K562 (cell line): ENCODE data around the gene C15orf61. TPM values are rescaled to one million over a fixed set of nuclear protein-coding genes. Genes with fewer than 3 reads are reported as not detected.
A peak's percentile ranks its signal among the peaks of the same experiment; 100 is the strongest.

ENCODE experiments used
- CHD1 ChIP-seq: fragments of 200-600 bp; sonication (generic); IDR thresholded peaks from one replicate; pipeline ENCODE4 v1.6.1; 2012; ENCODE audit warnings: mild to moderate bottlenecking, moderate library complexity, low read length, inconsistent platforms
- FOS ChIP-seq: IDR thresholded peaks from 3 replicates; pipeline ENCODE4 v1.6.1; 2011; ENCODE audit not compliant: insufficient read length; ENCODE audit errors: extremely low read depth
- HNRNPL ChIP-seq: fragments of 200-400 bp; formaldehyde crosslinking; IDR thresholded peaks from 2 replicates; pipeline ENCODE4 v1.6.1; 2017; ENCODE audit warnings: low read depth, mild to moderate bottlenecking, low read length
- JUND ChIP-seq, 2 experiments: IDR thresholded peaks; 2 replicates in 1 of 2; 3 replicates in 1 of 2; pipeline ENCODE4 v1.6.1; 2011; ENCODE audit warnings: borderline replicate concordance in 2 of 2, low read depth in 2 of 2, low read length in 2 of 2, improper control_type of control experiment in 1 of 2, missing biosample characterization in 1 of 2, missing genetic modification characterization in 1 of 2, missing genetic modification reagents in 1 of 2
- MCM7 ChIP-seq, 2 experiments: fragments of 450-650 bp; IDR thresholded peaks; 2 replicates each; pipeline ENCODE4 v1.6.1; 2016 to 2018
- MTA1 ChIP-seq: fragments of 450-650 bp; IDR thresholded peaks from 2 replicates; pipeline ENCODE4 v1.6.1; 2017; ENCODE audit warnings: borderline replicate concordance
- NKRF ChIP-seq: fragments of 450-650 bp; IDR thresholded peaks from 2 replicates; pipeline ENCODE4 v1.6.1; 2016; ENCODE audit warnings: borderline replicate concordance
- POLR2B ChIP-seq: fragments of 450-650 bp; IDR thresholded peaks from 2 replicates; pipeline ENCODE4 v1.6.1; 2018; ENCODE audit warnings: low read depth; ENCODE audit not compliant: partially characterized antibody
- SMARCA5 ChIP-seq: fragments of 450-650 bp; IDR thresholded peaks from 2 replicates; pipeline ENCODE4 v1.6.1; 2016
- SREBF2 ChIP-seq: sonication (generic); formaldehyde crosslinking; IDR thresholded peaks from 2 replicates; pipeline ENCODE4 v1.4.0; 2020; ENCODE audit warnings: mild to moderate bottlenecking, missing genetic modification reagents
- THAP12 ChIP-seq: fragments of 250-450 bp; sonication (Bioruptor Pico); IDR thresholded peaks from 2 replicates; pipeline ENCODE4 v1.9.0; 2021; ENCODE audit warnings: mild to moderate bottlenecking, inconsistent platforms
- VEZF1 ChIP-seq: fragments of 200-800 bp; sonication (Bioruptor generic); IDR thresholded peaks from 2 replicates; pipeline ENCODE4 v1.6.1; 2017; ENCODE audit warnings: missing genetic modification characterization, missing compliant biosample characterization
- XRCC4 ChIP-seq: IDR thresholded peaks from one replicate; pipeline ENCODE4 v1.6.1; 2011; ENCODE audit not compliant: insufficient read depth, insufficient read length; ENCODE audit errors: extremely low read depth
- ZBTB11 ChIP-seq, 3 experiments: fragments of 200-800 bp in 1 of 3; fragments of 250-450 bp in 1 of 3; fragments of 450-650 bp in 1 of 3; sonication (Bioruptor Pico) in 1 of 3; sonication (Bioruptor generic) in 1 of 3; formaldehyde crosslinking in 1 of 3; IDR thresholded peaks; 2 replicates each; pipeline versions ENCODE4 v1.6.1 to v1.8.0; 2016 to 2022; ENCODE audit warnings: mild to moderate bottlenecking in 2 of 3, missing genetic modification characterization in 2 of 3, missing compliant biosample characterization in 1 of 3, moderate library complexity in 1 of 3
- ZNF197 ChIP-seq: fragments of 200-800 bp; sonication (Bioruptor generic); IDR thresholded peaks from 2 replicates; pipeline ENCODE4 v1.6.1; 2016; ENCODE audit warnings: low read depth, missing genetic modification characterization, missing compliant biosample characterization
- ZNF239 ChIP-seq: fragments of 250-450 bp; sonication (Bioruptor Pico); IDR thresholded peaks from 2 replicates; pipeline ENCODE4 v1.4.0; 2020; ENCODE audit warnings: mild to moderate bottlenecking
- polyA plus RNA-seq, 8 experiments: library from polyadenylated mRNA; depleted of rRNA in 4 of 8; stranded (reverse) in 5 of 8; unstranded in 3 of 8; fragments of >200 nt; fragmentation: Nextera tagmentation in 2 of 8; fragmentation: Illumina TruSeq in 1 of 8; extraction: Ambion mirVana in 2 of 8; extraction: Trizol in 1 of 8; gene quantifications; 2 replicates each; pipeline versions ENCODE4 v1.2.1 to v1.2.3, GENCODE V29; 2011 to 2014; ENCODE audit warnings: inconsistent platforms in 1 of 8, missing spikeins in 1 of 8
- total RNA-seq, 7 experiments: library from RNA; depleted of rRNA in 6 of 7; stranded (reverse); fragments of >200 nt in 6 of 7; fragmentation: Illumina TruSeq in 2 of 7; extraction: Trizol in 2 of 7; gene quantifications; 2 replicates each; pipeline versions ENCODE4 v1.2.1 to v1.2.3, GENCODE V29; 2011 to 2021; ENCODE audit warnings: low replicate concordance in 1 of 7

The C15orf61 gene
- total and polyA plus RNA-seq, 9 of the 15 experiments (the other 6 are each of a cell fraction or from before 2014, with no cell fraction given) = 1.6 to 10.5 (median 4.3) TPM

GRCh38 chr15:67521029-67521782 lies at the start of gene C15orf61 (continued):
- TF ChIP-seq XRCC4 (no peak), MTA1 (no peak), JUND (IDR thresholded peaks at IDR 0.05; ENCODE audit: borderline replicate concordance, low read depth, low read length) (no peak), JUND (tag; IDR thresholded peaks at IDR 0.05; ENCODE audit: borderline replicate concordance, low read depth, low read length) (no peak; the same call in 2 of the 3 replicates), VEZF1 (CRISPR knock-in tag) (peak; percentile 84), SREBF2 (no peak), THAP12 (CRISPR knock-in tag) (peak; percentile 86), CHD1 (no peak), ZNF197 (0 out of 2 replicates have a peak, but pooled peaks have one; percentile 47), FOS (no peak), ZBTB11 (CRISPR knock-in tag; IDR thresholded peaks at IDR 0.05) (peak in 1 of 3 experiments; percentile 82; a peak in 2 of 6 replicates), HNRNPL (peak; percentile 59; the same call in 1 of the 2 replicates), MCM7 (IDR thresholded peaks at IDR 0.05) (no peak), NKRF (peak; percentile 84; the same call in 1 of the 2 replicates), SMARCA5 (no peak), POLR2B (peak; percentile 60), ZNF239 (CRISPR knock-in tag) (no peak)
